ENCODE results near the gene PRKX. TPM values are rescaled to one million over a fixed set of nuclear protein-coding genes. Genes with fewer than 3 reads are reported as not detected.

The PRKX gene
- total RNA-seq = 50.0 and 97.3 TPM in 2 replicates

DNA sequence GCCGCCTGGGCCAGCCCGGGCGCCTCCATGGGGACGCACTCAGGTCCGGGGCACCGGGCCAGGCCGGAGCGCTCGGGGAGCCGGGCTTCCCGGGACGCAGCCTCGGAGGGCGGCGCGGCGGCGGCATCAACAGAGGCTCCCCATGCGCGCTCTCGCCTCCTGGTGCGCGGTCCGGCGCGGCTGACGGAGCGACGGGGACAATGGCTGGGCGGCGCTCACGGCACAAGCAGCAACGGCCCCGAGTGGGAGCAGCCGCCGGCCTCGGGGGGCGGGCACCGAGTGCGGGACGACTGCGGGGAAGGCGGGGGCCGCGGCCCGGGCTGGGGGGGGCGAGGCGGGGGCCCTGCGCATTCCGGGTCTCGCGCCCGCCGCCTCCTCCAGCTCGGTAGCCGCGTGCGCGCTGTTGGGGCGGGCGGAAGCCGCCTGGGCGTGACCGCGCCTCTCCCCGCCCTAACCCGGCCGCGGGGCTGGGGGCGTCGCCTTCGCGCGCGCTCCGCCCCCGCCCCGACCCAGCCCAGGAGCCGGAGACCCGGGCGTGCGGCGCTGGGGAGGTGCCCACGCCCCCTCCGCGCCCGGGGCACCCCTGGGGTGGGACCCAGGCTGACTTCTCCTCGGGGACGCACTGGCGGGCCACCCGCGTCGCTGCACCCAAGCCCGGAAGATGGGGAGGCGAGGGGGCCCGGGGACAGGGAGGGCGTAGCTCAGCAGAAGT lies at the start of gene PRKX:
PRKX (minus strand) TSS at position 425 of the 712 bp plus-strand sequence; CDS start at position 29, 396 bp downstream.

Small RNA genes within 50 kb of the gene (small RNA-seq; reads per million reads assigned to genes)
- gene RF00019 (not detected), gene RNU6-114P (not detected)
